Panc1 (cell line): Measurements from ENCODE around the gene RGS3. TPM values are rescaled to one million over a fixed set of nuclear protein-coding genes. Genes with fewer than 3 reads are reported as not detected.

Experiments used
- ATAC-seq: fragments of 200-7000 bp; cut with Tn5 transposase; 2 replicates; pipeline ENCODE4 v1.9.1; 2020; ENCODE audit warnings: mild to moderate bottlenecking, moderate library complexity
- BruUV-seq: library from RNA; stranded (reverse); fragments of 400-500 nt; replicated peaks from 2 replicates; lab custom pipeline; 2021; lab: Mats Ljungman, UMichigan
- CTCF ChIA-PET: fragments of 300-600 bp; sonication (Branson Sonifier 250); formaldehyde crosslinking; loops from one replicate; lab custom pipeline; 2022; ENCODE audit warnings: antibody characterized with exemption; lab: Charles Lee
- POLR2A ChIA-PET: fragments of 300-600 bp; sonication (Branson Sonifier 250); formaldehyde crosslinking; loops from one replicate; lab custom pipeline; 2022; ENCODE audit warnings: antibody characterized with exemption; lab: Charles Lee
- DNase-seq: peaks from one replicate; pipeline ENCODE4 v3.0.0-alpha.2; 2010; ENCODE audit warnings: low read depth, low spot score
- H3K27ac ChIP-seq: 2 replicates; pipeline ENCODE4 v1.5.1; 2011; ENCODE audit warnings: mild to moderate bottlenecking, low read length, inconsistent platforms
- H3K27me3 ChIP-seq: fragments of 200-500 bp; sonication (Bioruptor generic); 2 replicates; pipeline ENCODE4 v1.6.0; 2014; ENCODE audit warnings: low read length, inconsistent platforms; ENCODE audit not compliant: control insufficient read depth, insufficient read depth
- H3K36me3 ChIP-seq: fragments of 200-500 bp; sonication (Bioruptor generic); 2 replicates; pipeline ENCODE4 v1.5.1; 2014; ENCODE audit warnings: inconsistent platforms, mild to moderate bottlenecking, low read length, moderate library complexity; ENCODE audit not compliant: control insufficient read depth, insufficient read depth
- H3K4me1 ChIP-seq: 2 replicates; pipeline ENCODE4 v1.5.1; 2011; ENCODE audit warnings: inconsistent platforms, mild to moderate bottlenecking, low read length, moderate library complexity; ENCODE audit not compliant: control insufficient read depth, insufficient read depth
- H3K4me3 ChIP-seq, 2 experiments: 2 replicates each; pipeline ENCODE4 v1.5.1; 2011 to 2012; ENCODE audit warnings: low read depth in 2 of 2, low read length in 2 of 2, mild to moderate bottlenecking in 2 of 2, inconsistent platforms in 1 of 2, moderate library complexity in 1 of 2
- H3K9me3 ChIP-seq: fragments of 200-500 bp; sonication (Bioruptor generic); 2 replicates; pipeline ENCODE4 v1.5.1; 2014; ENCODE audit warnings: low read depth, mild to moderate bottlenecking, inconsistent platforms, low read length, moderate library complexity; ENCODE audit not compliant: control insufficient read depth, insufficient read depth
- POLR2AphosphoS5 ChIP-seq: IDR thresholded peaks from 2 replicates; pipeline ENCODE4 v1.6.1; 2012; ENCODE audit warnings: mild to moderate bottlenecking, low read depth, low read length, moderate library complexity
- REST ChIP-seq, 2 experiments: IDR thresholded peaks; 2 replicates each; pipeline ENCODE4 v1.6.1; 2011 to 2012; ENCODE audit warnings: low read depth in 2 of 2, control low read depth in 1 of 2, low read length in 1 of 2, mild to moderate bottlenecking in 1 of 2, moderate library complexity in 1 of 2; ENCODE audit not compliant: insufficient read depth in 1 of 2
- SIN3A ChIP-seq: IDR thresholded peaks from 2 replicates; pipeline ENCODE4 v1.6.1; 2012; ENCODE audit warnings: low read depth, mild to moderate bottlenecking, low read length, moderate library complexity, borderline replicate concordance; ENCODE audit not compliant: insufficient read depth
- TCF7L2 ChIP-seq: IDR thresholded peaks from 2 replicates; pipeline ENCODE4 v1.6.1; 2011; ENCODE audit warnings: mild to moderate bottlenecking, low read depth, low read length, inconsistent platforms
- in situ Hi-C: cut with HindIII; loops from 2 replicates; pipeline ENCODE4 v1.10.0; 2016; ENCODE audit warnings: low sequenced_read_pairs, low pct_unique_long_range_greater_than_20kb
- intact Hi-C: fragments of 100-400 bp; cut with micrococcal nuclease; formaldehyde crosslinking; loops from one replicate; pipeline ENCODE4 v1.10.0; 2022; ENCODE audit not compliant: unreplicated experiment
- total RNA-seq: library from RNA; stranded (reverse); gene quantifications from one replicate; pipeline ENCODE4 v1.2.1, GENCODE V29; 2021; ENCODE audit not compliant: unreplicated experiment
- TF ChIP-seq, protein P1 (sequence below): fragments of 450-650 bp; IDR thresholded peaks from 2 replicates; pipeline ENCODE4 v1.5.1; 2017; ENCODE audit warnings: mild to moderate bottlenecking

The RGS3 gene
- total RNA-seq, 1 experiment from 2014 or later, result 15.1 TPM

DNA sequence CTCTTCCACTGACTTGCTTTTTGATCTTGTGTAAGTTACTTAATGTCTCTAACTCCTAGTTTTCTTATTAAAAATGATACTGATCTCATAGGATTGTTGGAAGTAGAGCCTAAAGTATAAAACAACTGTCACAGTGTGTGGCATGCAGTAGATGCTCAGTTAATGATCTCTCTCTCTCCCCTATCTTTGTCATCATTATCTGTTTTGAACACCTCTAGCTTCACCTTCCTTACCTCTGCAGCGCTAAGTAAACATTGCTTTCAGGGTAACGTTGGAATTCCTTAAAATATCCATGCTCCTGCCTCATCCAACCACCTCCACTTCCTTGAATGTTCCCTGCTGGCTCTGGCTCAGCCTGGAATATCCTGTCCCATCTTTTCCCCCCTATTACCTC lies 110.4 kb downstream of the RGS3 start:
- Histone ChIP-seq H3K4me3 (no peak overlapping the region), H3K27me3 (no peaks in the 10 kb centered on the region), H3K36me3 (no peaks in the 10 kb centered on the region), H3K9me3 (no peaks in the 10 kb centered on the region), H3K4me1 (peaks cover 8% of the 10 kb centered on the region), H3K27ac (no peak overlapping the region)
- BruUV-seq, result no TSS peak
- ChIA-PET POLR2A (no interaction called here), CTCF (no interaction called here)
- DNase-seq, result no peak
- in situ Hi-C loops, result no loop called here
- intact Hi-C loops, result no loop called here
- TF ChIP-seq, protein P1, sequence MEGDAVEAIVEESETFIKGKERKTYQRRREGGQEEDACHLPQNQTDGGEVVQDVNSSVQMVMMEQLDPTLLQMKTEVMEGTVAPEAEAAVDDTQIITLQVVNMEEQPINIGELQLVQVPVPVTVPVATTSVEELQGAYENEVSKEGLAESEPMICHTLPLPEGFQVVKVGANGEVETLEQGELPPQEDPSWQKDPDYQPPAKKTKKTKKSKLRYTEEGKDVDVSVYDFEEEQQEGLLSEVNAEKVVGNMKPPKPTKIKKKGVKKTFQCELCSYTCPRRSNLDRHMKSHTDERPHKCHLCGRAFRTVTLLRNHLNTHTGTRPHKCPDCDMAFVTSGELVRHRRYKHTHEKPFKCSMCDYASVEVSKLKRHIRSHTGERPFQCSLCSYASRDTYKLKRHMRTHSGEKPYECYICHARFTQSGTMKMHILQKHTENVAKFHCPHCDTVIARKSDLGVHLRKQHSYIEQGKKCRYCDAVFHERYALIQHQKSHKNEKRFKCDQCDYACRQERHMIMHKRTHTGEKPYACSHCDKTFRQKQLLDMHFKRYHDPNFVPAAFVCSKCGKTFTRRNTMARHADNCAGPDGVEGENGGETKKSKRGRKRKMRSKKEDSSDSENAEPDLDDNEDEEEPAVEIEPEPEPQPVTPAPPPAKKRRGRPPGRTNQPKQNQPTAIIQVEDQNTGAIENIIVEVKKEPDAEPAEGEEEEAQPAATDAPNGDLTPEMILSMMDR, result no peak
- no peak for TF ChIP-seq SIN3A
- no peak for TF ChIP-seq REST (IDR thresholded peaks at IDR 0.05; ENCODE audit: insufficient read depth in 1 of 2, low read depth in 2 of 2, low read length in 1 of 2)
- TF ChIP-seq POLR2AphosphoS5, result no peak
- no peak for TF ChIP-seq TCF7L2
- ATAC-seq, result no peak

- in situ Hi-C loops, result no loop called here
- intact Hi-C loops, result no loop called here
- ChIA-PET CTCF (no interaction called here), POLR2A (no interaction called here)
- Histone ChIP-seq H3K9me3 (no peaks in the 10 kb centered on the region), H3K36me3 (no peaks in the 10 kb centered on the region), H3K27me3 (no peaks in the 10 kb centered on the region), H3K4me3 (no peak overlapping the region), H3K27ac (no peak overlapping the region), H3K4me1 (peaks cover 13% of the 10 kb centered on the region)
- BruUV-seq, result no TSS peak
- DNase-seq, result no peak
- no peak for ATAC-seq
- TF ChIP-seq SIN3A (no peak), REST (IDR thresholded peaks at IDR 0.05; ENCODE audit: insufficient read depth in 1 of 2, low read depth in 2 of 2, low read length in 1 of 2) (no peak), POLR2AphosphoS5 (no peak), TCF7L2 (no peak)
- TF ChIP-seq, protein P1, result no peak
Observed at GRCh38 chr9:113574441-113575262, 111.1 kb downstream of the RGS3 start.
